Measurements from ENCODE around the gene IQSEC1. TPM values are rescaled to one million over a fixed set of nuclear protein-coding genes. Genes with fewer than 3 reads are reported as not detected.

Gene IQSEC1
- total and polyA plus RNA-seq, 7 experiments from 2014 or later = 21.1 to 163 (median 70.2) TPM

- ATAC-seq (no peak), DNase-seq (no peak)
- no peaks in the 10 kb centered on the region for H3K4me1 ChIP-seq (ENCODE audit: control insufficient read depth in 2 of 2, insufficient read depth in 2 of 2, low read length in 2 of 2)
- H3K27ac Mint-ChIP-seq = no peak overlapping the region
- no peaks in the 10 kb centered on the region for H3K27me3 ChIP-seq (ENCODE audit: control insufficient read depth in 2 of 2, insufficient read depth in 2 of 2, low read length in 2 of 2)
- no peaks in the 10 kb centered on the region for H3K36me3 Mint-ChIP-seq
- H3K9me3 ChIP-seq (ENCODE audit: control insufficient read depth in 2 of 3, low read length in 3 of 3) = no peaks in the 10 kb centered on the region
- no peak overlapping the region for H3K4me3 Mint-ChIP-seq
- H3K27me3 Mint-ChIP-seq = peaks cover 0 to 17% (median 12%) of the 10 kb centered on the region in 5 donors
- H3K4me1 Mint-ChIP-seq = peaks cover 0 to 14% (median 4%) of the 10 kb centered on the region in 7 donors
- no peaks in the 10 kb centered on the region for H3K9me3 Mint-ChIP-seq
- ChIA-PET POLR2A (interaction anchor here (0.6 to 1.5 kb wide), 2 partner anchors 254 to 388 kb away, joined by 3 to 4 read pairs; no protein-coding TSS in a partner anchor), CTCF (interaction anchor here (0.6 to 3.9 kb wide), 18 partner anchors 10 to 558 kb away, joined by 3 to 26 read pairs (median 4); no protein-coding TSS in a partner anchor)
- no peak overlapping the region for H3K4me3 ChIP-seq (ENCODE audit: low read length)
- H3K36me3 ChIP-seq (ENCODE audit: control insufficient read depth in 2 of 3, insufficient read depth in 3 of 3, low read length in 3 of 3) = no peaks in the 10 kb centered on the region
- intact Hi-C loops (cut with micrococcal nuclease) = loop anchor here (1.0 to 10.0 kb wide), 9 partner anchors 189 to 784 kb away; no protein-coding TSS in a partner anchor
- H3K27ac ChIP-seq (ENCODE audit: low read depth, low read length) = no peak overlapping the region
These were observed 19.7 kb upstream of the IQSEC1 start for GRCh38 chr3:13092621-13093617.

- Mint-ChIP-seq H3K27ac (peak overlapping the region in 1 of 9 donors; percentile 36), H3K27me3 (peaks cover 0 to 17% (median 12%) of the 10 kb centered on the region in 5 donors), H3K9me3 (no peaks in the 10 kb centered on the region), H3K4me1 (peaks cover 0 to 14% (median 4%) of the 10 kb centered on the region in 7 donors), H3K36me3 (no peaks in the 10 kb centered on the region), H3K4me3 (no peak overlapping the region)
- no peaks in the 10 kb centered on the region for H3K9me3 ChIP-seq (ENCODE audit: control insufficient read depth in 2 of 3, low read length in 3 of 3)
- CTCF ChIA-PET = interaction anchor here (0.5 to 3.9 kb wide), 33 partner anchors 9 to 799 kb away, joined by 3 to 26 read pairs (median 4); partner anchors contain the start of gene IQSEC1
- H3K27ac ChIP-seq (ENCODE audit: low read depth, low read length) = no peak overlapping the region
- H3K4me1 ChIP-seq (ENCODE audit: control insufficient read depth in 2 of 2, insufficient read depth in 2 of 2, low read length in 2 of 2) = no peaks in the 10 kb centered on the region
- no peaks in the 10 kb centered on the region for H3K27me3 ChIP-seq (ENCODE audit: control insufficient read depth in 2 of 2, insufficient read depth in 2 of 2, low read length in 2 of 2)
- H3K4me3 ChIP-seq (ENCODE audit: low read length) = no peak overlapping the region
- no peaks in the 10 kb centered on the region for H3K36me3 ChIP-seq (ENCODE audit: control insufficient read depth in 2 of 3, insufficient read depth in 3 of 3, low read length in 3 of 3)
- intact Hi-C loops (cut with micrococcal nuclease) = loop anchor here (1.0 to 10.0 kb wide), 9 partner anchors 190 to 785 kb away; no protein-coding TSS in a partner anchor
- DNase-seq = peak; percentile 51 to 82 (median 71)
- ATAC-seq = peak; percentile 88
- POLR2A ChIA-PET = interaction anchor here (0.6 to 1.5 kb wide), 3 partner anchors 93 to 389 kb away, joined by 3 to 4 read pairs (median 4); no protein-coding TSS in a partner anchor
These were observed 18.8 kb upstream of the IQSEC1 start for GRCh38 chr3:13091898-13092611.

GRCh38 chr3:13088028-13089006 is 15.1 kb upstream of the IQSEC1 start:
- Histone ChIP-seq H3K27me3 (ENCODE audit: control insufficient read depth in 2 of 2, insufficient read depth in 2 of 2, low read length in 2 of 2) (no peaks in the 10 kb centered on the region), H3K36me3 (ENCODE audit: control insufficient read depth in 2 of 3, insufficient read depth in 3 of 3, low read length in 3 of 3) (no peaks in the 10 kb centered on the region), H3K4me3 (ENCODE audit: low read length) (no peak overlapping the region), H3K27ac (ENCODE audit: low read depth, low read length) (no peak overlapping the region), H3K9me3 (ENCODE audit: control insufficient read depth in 2 of 3, low read length in 3 of 3) (no peaks in the 10 kb centered on the region), H3K4me1 (ENCODE audit: control insufficient read depth in 2 of 2, insufficient read depth in 2 of 2, low read length in 2 of 2) (no peaks in the 10 kb centered on the region)
- Mint-ChIP-seq H3K4me1 (peaks cover 0 to 21% (median 4%) of the 10 kb centered on the region in 7 donors), H3K4me3 (no peak overlapping the region), H3K9me3 (peaks cover 0 to under 1% (median 0%) of the 10 kb centered on the region in 11 donors), H3K27ac (peak overlapping the region in 2 of 9 donors; percentile 15 to 86), H3K27me3 (peaks cover 0 to 4% (median 0%) of the 10 kb centered on the region in 5 donors), H3K36me3 (no peaks in the 10 kb centered on the region)
- DNase-seq = no peak
- ChIA-PET POLR2A (no interaction called here), CTCF (no interaction called here)
- peak; percentile 13 for ATAC-seq
- intact Hi-C loops (cut with micrococcal nuclease) = no loop called here

GRCh38 chr3:13087320-13087990 is 14.2 kb upstream of the IQSEC1 start:
- POLR2A ChIA-PET = no interaction called here
- no peaks in the 10 kb centered on the region for H3K27me3 ChIP-seq (ENCODE audit: control insufficient read depth in 2 of 2, insufficient read depth in 2 of 2, low read length in 2 of 2)
- Mint-ChIP-seq H3K27me3 (peaks cover 0 to 4% (median 0%) of the 10 kb centered on the region in 5 donors), H3K36me3 (no peaks in the 10 kb centered on the region), H3K9me3 (peaks cover 0 to 1% (median 0%) of the 10 kb centered on the region in 11 donors), H3K4me3 (no peak overlapping the region), H3K4me1 (peaks cover 0 to 16% (median 4%) of the 10 kb centered on the region in 7 donors), H3K27ac (peak overlapping the region in 2 of 9 donors; percentile 15 to 30)
- no peaks in the 10 kb centered on the region for H3K9me3 ChIP-seq (ENCODE audit: control insufficient read depth in 2 of 3, low read length in 3 of 3)
- intact Hi-C loops (cut with micrococcal nuclease) = no loop called here
- ATAC-seq = no peak
- no peak overlapping the region for H3K27ac ChIP-seq (ENCODE audit: low read depth, low read length)
- no peak overlapping the region for H3K4me3 ChIP-seq (ENCODE audit: low read length)
- no peak for DNase-seq
- H3K4me1 ChIP-seq (ENCODE audit: control insufficient read depth in 2 of 2, insufficient read depth in 2 of 2, low read length in 2 of 2) = no peaks in the 10 kb centered on the region
- no peaks in the 10 kb centered on the region for H3K36me3 ChIP-seq (ENCODE audit: control insufficient read depth in 2 of 3, insufficient read depth in 3 of 3, low read length in 3 of 3)
- CTCF ChIA-PET = no interaction called here

- H3K9me3 ChIP-seq (ENCODE audit: control insufficient read depth in 2 of 3, low read length in 3 of 3) = no peaks in the 10 kb centered on the region
- H3K36me3 ChIP-seq (ENCODE audit: control insufficient read depth in 2 of 3, insufficient read depth in 3 of 3, low read length in 3 of 3) = no peaks in the 10 kb centered on the region
- Mint-ChIP-seq H3K4me3 (no peak overlapping the region), H3K27ac (peak overlapping the region in 2 of 9 donors; percentile 17 to 30), H3K4me1 (peaks cover 0 to 12% (median 0%) of the 10 kb centered on the region in 7 donors), H3K9me3 (peaks cover 0 to 1% (median 0%) of the 10 kb centered on the region in 11 donors), H3K36me3 (no peaks in the 10 kb centered on the region), H3K27me3 (peaks cover 0 to 4% (median 0%) of the 10 kb centered on the region in 5 donors)
- H3K27ac ChIP-seq (ENCODE audit: low read depth, low read length) = no peak overlapping the region
- POLR2A ChIA-PET = no interaction called here
- no peaks in the 10 kb centered on the region for H3K4me1 ChIP-seq (ENCODE audit: control insufficient read depth in 2 of 2, insufficient read depth in 2 of 2, low read length in 2 of 2)
- CTCF ChIA-PET = no interaction called here
- H3K4me3 ChIP-seq (ENCODE audit: low read length) = no peak overlapping the region
- intact Hi-C loops (cut with micrococcal nuclease) = no loop called here
- ATAC-seq (no peak), DNase-seq (no peak)
- no peaks in the 10 kb centered on the region for H3K27me3 ChIP-seq (ENCODE audit: control insufficient read depth in 2 of 2, insufficient read depth in 2 of 2, low read length in 2 of 2)
These were observed 13.3 kb upstream of the IQSEC1 start for GRCh38 chr3:13086531-13086981.

All from naive thymus-derived CD4-positive, alpha-beta T cell (primary cell).